K562 (cell line): ENCODE data around the gene MDC1. TPM values are rescaled to one million over a fixed set of nuclear protein-coding genes. Genes with fewer than 3 reads are reported as not detected.

Experiments used
- GTF2E2 ChIP-seq: fragments of 200-800 bp; sonication (Bioruptor generic); IDR thresholded peaks from 2 replicates; pipeline ENCODE4 v1.6.1; 2016; ENCODE audit warnings: missing genetic modification characterization, missing compliant biosample characterization
- HES1 ChIP-seq: fragments of 450-650 bp; IDR thresholded peaks from 2 replicates; pipeline ENCODE4 v1.6.1; 2016; ENCODE audit warnings: low read depth, mild to moderate bottlenecking, moderate library complexity
- HNRNPL ChIP-seq: fragments of 200-400 bp; formaldehyde crosslinking; IDR thresholded peaks from 2 replicates; pipeline ENCODE4 v1.6.1; 2017; ENCODE audit warnings: low read depth, mild to moderate bottlenecking, low read length
- JUN ChIP-seq, 2 experiments: sonication (generic) in 1 of 2; formaldehyde crosslinking in 1 of 2; IDR thresholded peaks; 2 replicates each; pipeline versions ENCODE4 v1.6.1 to v1.8.0; 2012 to 2022; ENCODE audit warnings: borderline replicate concordance in 2 of 2, mild to moderate bottlenecking in 2 of 2, improper control_type of control experiment in 1 of 2, low read depth in 1 of 2, low read length in 1 of 2, missing genetic modification reagents in 1 of 2
- KLF10 ChIP-seq: fragments of 250-450 bp; sonication (Bioruptor Pico); IDR thresholded peaks from 2 replicates; pipeline ENCODE4 v1.6.1; 2021; ENCODE audit warnings: matching md5 sums
- NR2C1 ChIP-seq, 2 experiments: fragments of 450-650 bp; IDR thresholded peaks; 2 replicates each; pipeline ENCODE4 v1.6.1; 2017; ENCODE audit warnings: mild to moderate bottlenecking in 2 of 2, antibody characterized with exemption in 1 of 2, inconsistent platforms in 1 of 2, missing compliant biosample characterization in 1 of 2, missing genetic modification characterization in 1 of 2
- RHOXF2B ChIP-seq: fragments of 250-450 bp; sonication (Bioruptor Pico); conservative IDR thresholded peaks from 2 replicates; pipeline ENCODE4 v1.5.1; 2021
- RNF2 ChIP-seq: sonication (generic); IDR thresholded peaks from 2 replicates; pipeline ENCODE4 v1.6.1; 2016
- STAT5A ChIP-seq: IDR thresholded peaks from 2 replicates; pipeline ENCODE4 v1.6.1; 2012; ENCODE audit warnings: low read length, inconsistent platforms, borderline replicate concordance
- TARDBP ChIP-seq: fragments of 450-650 bp; IDR thresholded peaks from 2 replicates; pipeline ENCODE4 v1.6.1; 2016
- TCFL5 ChIP-seq: fragments of 250-450 bp; sonication (Bioruptor Pico); conservative IDR thresholded peaks from 2 replicates; pipeline ENCODE4 v1.6.1; 2021; ENCODE audit warnings: mild to moderate bottlenecking, moderate library complexity, matching md5 sums
- THRB ChIP-seq: fragments of 450-650 bp; formaldehyde crosslinking; conservative IDR thresholded peaks from 2 replicates; pipeline ENCODE4 v1.4.0; 2022; ENCODE audit warnings: mild to moderate bottlenecking, missing genetic modification characterization
- USF1 ChIP-seq: sonication (generic); formaldehyde crosslinking; IDR thresholded peaks from 2 replicates; pipeline ENCODE4 v1.9.0; 2022; ENCODE audit warnings: mild to moderate bottlenecking, missing genetic modification reagents
- ZKSCAN8 ChIP-seq: fragments of 200-800 bp; sonication (Bioruptor generic); IDR thresholded peaks from 2 replicates; pipeline ENCODE4 v1.6.1; 2016; ENCODE audit warnings: missing genetic modification characterization, missing compliant biosample characterization
- ZNF407 ChIP-seq: fragments of 450-650 bp; IDR thresholded peaks from 2 replicates; pipeline ENCODE4 v1.6.1; 2016; ENCODE audit warnings: low read depth
- ZNF584 ChIP-seq: fragments of 200-800 bp; sonication (Bioruptor generic); IDR thresholded peaks from 2 replicates; pipeline ENCODE4 v1.6.1; 2016; ENCODE audit warnings: low read depth, mild to moderate bottlenecking, missing genetic modification characterization, missing compliant biosample characterization
- polyA plus RNA-seq, 8 experiments: library from polyadenylated mRNA; depleted of rRNA in 4 of 8; stranded (reverse) in 5 of 8; unstranded in 3 of 8; fragments of >200 nt; fragmentation: Nextera tagmentation in 2 of 8; fragmentation: Illumina TruSeq in 1 of 8; extraction: Ambion mirVana in 2 of 8; extraction: Trizol in 1 of 8; gene quantifications; 2 replicates each; pipeline versions ENCODE4 v1.2.1 to v1.2.3, GENCODE V29; 2011 to 2014; ENCODE audit warnings: inconsistent platforms in 1 of 8, missing spikeins in 1 of 8
- total RNA-seq, 7 experiments: library from RNA; depleted of rRNA in 6 of 7; stranded (reverse); fragments of >200 nt in 6 of 7; fragmentation: Illumina TruSeq in 2 of 7; extraction: Trizol in 2 of 7; gene quantifications; 2 replicates each; pipeline versions ENCODE4 v1.2.1 to v1.2.3, GENCODE V29; 2011 to 2021; ENCODE audit warnings: low replicate concordance in 1 of 7

The MDC1 gene
- total and polyA plus RNA-seq, 9 of the 15 experiments (the other 6 are each of a cell fraction or from before 2014, with no cell fraction given), result 8.2 to 114 (median 20.0) TPM

- 0 out of 2 replicates have a peak, but pooled peaks have one; percentile 3 for TF ChIP-seq ZNF407
- no peak for TF ChIP-seq ZNF584 (CRISPR knock-in tag)
- TF ChIP-seq JUN (IDR thresholded peaks at IDR 0.05; ENCODE audit: borderline replicate concordance, low read depth, low read length), result no peak
- peak; percentile 77; the same call in 1 of the 2 replicates for TF ChIP-seq JUN (CRISPR knock-in tag; IDR thresholded peaks at IDR 0.05; ENCODE audit: borderline replicate concordance)
- TF ChIP-seq RHOXF2B (CRISPR knock-in tag), result no peak
- no peak for TF ChIP-seq KLF10
- TF ChIP-seq RNF2, result no peak
- peak; percentile 44; the same call in 1 of the 2 replicates for TF ChIP-seq USF1 (CRISPR knock-in tag)
- TF ChIP-seq HES1, result no peak
- no peak; the same call in 1 of the 2 replicates for TF ChIP-seq ZKSCAN8 (CRISPR knock-in tag)
- TF ChIP-seq GTF2E2, result no peak
- no peak for TF ChIP-seq TCFL5 (CRISPR knock-in tag)
- no peak for TF ChIP-seq STAT5A
- no peak for TF ChIP-seq NR2C1 (IDR thresholded peaks at IDR 0.05)
- peak; percentile 59 for TF ChIP-seq NR2C1 (tag; IDR thresholded peaks at IDR 0.05)
- no peak for TF ChIP-seq THRB (CRISPR knock-in tag)
- no peak for TF ChIP-seq HNRNPL
- TF ChIP-seq TARDBP, result no peak
These were observed 33.7 kb downstream of the MDC1 start (continued) for GRCh38 chr6:30683183-30683979.
